Nephron (organoid): ENCODE data around the gene DLGAP4.

ENCODE experiments used
- H3K27ac Mint-ChIP-seq, 3 experiments: 2 replicates each; pipeline ENCODE4 v1.8.0; 2020; ENCODE audit warnings: mixed read lengths in 3 of 3, mild to moderate bottlenecking in 2 of 3, moderate library complexity in 1 of 3
- H3K27me3 Mint-ChIP-seq: 2 replicates; pipeline ENCODE4 v1.8.0; 2021; ENCODE audit warnings: low read depth, mild to moderate bottlenecking, moderate library complexity, mixed read lengths
- H3K36me3 Mint-ChIP-seq: 2 replicates; pipeline ENCODE4 v1.8.0; 2020; ENCODE audit warnings: low read depth, mixed read lengths
- H3K4me1 Mint-ChIP-seq: 2 replicates; pipeline ENCODE4 v1.8.0; 2020; ENCODE audit warnings: mixed read lengths
- H3K4me3 Mint-ChIP-seq, 3 experiments: 2 replicates each; pipeline ENCODE4 v1.8.0; 2020; ENCODE audit warnings: mild to moderate bottlenecking in 3 of 3, mixed read lengths in 3 of 3, moderate library complexity in 2 of 3
- H3K9me3 Mint-ChIP-seq: 2 replicates; pipeline ENCODE4 v1.8.0; 2020; ENCODE audit warnings: mixed read lengths
- CTCF ChIP-seq, 3 experiments: fragments of 200-600 bp; sonication (generic); IDR thresholded peaks; one replicate each; pipeline ENCODE4 v1.5.0; 2021; ENCODE audit warnings: antibody characterized with exemption in 3 of 3; ENCODE audit not compliant: unreplicated experiment in 3 of 3

The DLGAP4 gene

GRCh38 chr20:36330091-36330490 is 24.0 kb downstream of the DLGAP4 start:
- Mint-ChIP-seq H3K9me3 (peaks cover 8% of the 10 kb centered on the region), H3K27ac (no peak overlapping the region), H3K4me1 (no peaks in the 10 kb centered on the region), H3K4me3 (no peak overlapping the region), H3K36me3 (no peaks in the 10 kb centered on the region), H3K27me3 (peaks cover 41% of the 10 kb centered on the region)
- TF ChIP-seq CTCF (IDR thresholded peaks at IDR 0.05; ENCODE audit: unreplicated experiment in 3 of 3) = no peak

- TF ChIP-seq CTCF (IDR thresholded peaks at IDR 0.05; ENCODE audit: unreplicated experiment in 3 of 3) = no peak
- Mint-ChIP-seq H3K4me1 (no peaks in the 10 kb centered on the region), H3K27ac (no peak overlapping the region), H3K4me3 (no peak overlapping the region), H3K9me3 (peaks cover 1% of the 10 kb centered on the region), H3K27me3 (peaks cover 40% of the 10 kb centered on the region), H3K36me3 (no peaks in the 10 kb centered on the region)
Observed at GRCh38 chr20:36331209-36331608, 25.1 kb downstream of the DLGAP4 start.

- Mint-ChIP-seq H3K4me3 (no peak overlapping the region), H3K27me3 (peaks cover 44% of the 10 kb centered on the region), H3K27ac (no peak overlapping the region), H3K4me1 (no peaks in the 10 kb centered on the region), H3K9me3 (no peaks in the 10 kb centered on the region), H3K36me3 (no peaks in the 10 kb centered on the region)
- no peak for TF ChIP-seq CTCF (IDR thresholded peaks at IDR 0.05; ENCODE audit: unreplicated experiment in 3 of 3)
Observed at GRCh38 chr20:36333841-36334240, 27.7 kb downstream of the DLGAP4 start.

- Mint-ChIP-seq H3K4me1 (no peaks in the 10 kb centered on the region), H3K27me3 (peaks cover 46% of the 10 kb centered on the region), H3K36me3 (no peaks in the 10 kb centered on the region), H3K4me3 (no peak overlapping the region), H3K27ac (no peak overlapping the region), H3K9me3 (no peaks in the 10 kb centered on the region)
- no peak for TF ChIP-seq CTCF (IDR thresholded peaks at IDR 0.05; ENCODE audit: unreplicated experiment in 3 of 3)
Observed at GRCh38 chr20:36334281-36335205, 28.4 kb downstream of the DLGAP4 start.

- Mint-ChIP-seq H3K27me3 (peaks cover 46% of the 10 kb centered on the region), H3K9me3 (no peaks in the 10 kb centered on the region), H3K4me3 (no peak overlapping the region), H3K4me1 (no peaks in the 10 kb centered on the region), H3K27ac (no peak overlapping the region), H3K36me3 (no peaks in the 10 kb centered on the region)
- no peak for TF ChIP-seq CTCF (IDR thresholded peaks at IDR 0.05; ENCODE audit: unreplicated experiment in 3 of 3)
Observed at GRCh38 chr20:36335206-36335870, 29.2 kb downstream of the DLGAP4 start.
